Vagina (tissue), 2 donors: ENCODE results near the gene TXLNA. TPM values are rescaled to one million over a fixed set of nuclear protein-coding genes. Genes with fewer than 3 reads are reported as not detected.

ENCODE experiments used
- DNase-seq, 2 donors: peaks; one replicate each; pipeline ENCODE4 v3.0.0-alpha.2; 2017; ENCODE audit errors: extremely low spot score in 2 of 2
- H3K27ac ChIP-seq: fragments of 200-600 bp; sonication (generic); one replicate; pipeline ENCODE4 v1.5.1; 2019
- H3K27me3 ChIP-seq: fragments of 200-600 bp; sonication (generic); one replicate; pipeline ENCODE4 v1.5.1; 2019
- H3K36me3 ChIP-seq, 2 donors: fragments of 200-600 bp; sonication (generic); one replicate each; pipeline ENCODE4 v1.5.1; 2017 to 2019
- H3K4me1 ChIP-seq: fragments of 200-600 bp; sonication (generic); one replicate; pipeline ENCODE4 v1.5.1; 2019
- H3K4me3 ChIP-seq, 2 donors: fragments of 200-600 bp; sonication (generic); 1 replicate in 1 of 2; 2 replicates in 1 of 2; pipeline ENCODE4 v1.5.1; 2016 to 2019
- H3K9me3 ChIP-seq: fragments of 200-600 bp; sonication (generic); one replicate; pipeline ENCODE4 v1.5.1; 2019
- POLR2A ChIP-seq, 2 donors: fragments of 450-650 bp; IDR thresholded peaks; one replicate each; pipeline ENCODE4 v1.6.1; 2017; ENCODE audit warnings: antibody characterized with exemption in 2 of 2, mild to moderate bottlenecking in 2 of 2, moderate library complexity in 2 of 2
- POLR2AphosphoS5 ChIP-seq, 2 donors: sonication (generic); formaldehyde crosslinking; IDR thresholded peaks; one replicate each; pipeline ENCODE4 v1.9.0; 2017; ENCODE audit warnings: antibody characterized with exemption in 2 of 2, mild to moderate bottlenecking in 2 of 2, low read depth in 1 of 2; ENCODE audit not compliant: insufficient read depth in 1 of 2
- intact Hi-C: fragments of 100-400 bp; cut with DNase I; formaldehyde crosslinking; loops from one replicate; pipeline ENCODE4 v1.15.1; 2023
- total RNA-seq: library from RNA; depleted of rRNA; stranded (reverse); fragments of >200 nt; gene quantifications from one replicate; pipeline ENCODE4 v1.2.3, GENCODE V29; 2016
- TF ChIP-seq, protein P1 (sequence below), 3 experiments: fragments of 450-650 bp in 2 of 3; fragments of 200-600 bp in 1 of 3; sonication (generic) in 1 of 3; IDR thresholded peaks; one replicate each; pipeline ENCODE4 v1.5.1; 2017 to 2019; ENCODE audit warnings: antibody characterized with exemption in 3 of 3, mild to moderate bottlenecking in 2 of 3, moderate library complexity in 2 of 3

Gene TXLNA
- total RNA-seq, 1 donor from 2014 or later, result 45.7 TPM

DNA sequence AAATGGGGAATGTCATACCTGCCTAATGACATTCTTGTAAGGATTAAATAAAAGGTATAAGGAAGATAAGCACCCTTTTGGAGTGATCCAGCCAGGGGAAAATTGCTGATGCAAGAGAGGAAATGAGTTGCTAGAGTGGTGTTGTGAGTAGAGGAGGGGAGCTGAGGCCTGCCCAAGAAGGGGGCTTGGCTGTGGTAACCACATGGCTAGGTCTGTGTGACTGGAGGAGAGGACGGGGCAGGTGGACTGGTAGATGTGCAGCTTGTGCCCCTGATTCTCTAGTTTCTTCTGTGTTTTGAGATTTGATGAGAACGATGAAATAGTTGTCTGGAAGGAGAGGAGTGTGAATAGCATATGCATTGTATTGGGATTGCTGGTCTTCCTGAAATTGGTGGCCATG, 6.6 kb downstream of the TXLNA start:
- Histone ChIP-seq H3K4me3 (no peak overlapping the region), H3K27me3 (no peaks in the 10 kb centered on the region), H3K9me3 (no peaks in the 10 kb centered on the region), H3K27ac (no peak overlapping the region), H3K4me1 (peaks cover 40% of the 10 kb centered on the region), H3K36me3 (peaks cover 0 to 77% of the 10 kb centered on the region in 2 donors)
- intact Hi-C loops, result no loop called here
- no peak for DNase-seq
- TF ChIP-seq POLR2A (IDR thresholded peaks at IDR 0.05), result no peak

DNA sequence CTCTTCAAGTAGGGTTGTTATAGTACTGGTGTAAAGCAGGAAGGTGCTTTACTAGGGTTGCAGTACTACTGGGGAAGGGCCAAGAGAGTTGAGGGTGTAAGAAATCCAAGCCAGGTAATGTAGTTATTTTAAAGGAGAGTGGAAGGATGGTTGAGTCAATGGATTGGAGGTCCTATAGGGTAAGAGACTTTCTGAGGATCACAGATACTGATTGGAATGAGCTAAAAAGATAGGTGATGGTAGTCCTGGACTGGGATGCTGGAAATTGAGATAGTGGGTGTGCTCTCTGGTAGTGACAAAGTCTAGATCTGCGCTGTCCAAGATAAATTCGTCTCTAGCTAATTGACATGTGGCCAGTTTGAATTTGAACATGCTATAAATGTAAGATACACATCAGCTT, 7.0 kb downstream of the TXLNA start:
- no peak overlapping the region for H3K4me3 ChIP-seq
- TF ChIP-seq POLR2A (IDR thresholded peaks at IDR 0.05), result no peak
- TF ChIP-seq POLR2AphosphoS5 (IDR thresholded peaks at IDR 0.05; ENCODE audit: insufficient read depth in 1 of 2, low read depth in 1 of 2), result no peak
- TF ChIP-seq, protein P1, sequence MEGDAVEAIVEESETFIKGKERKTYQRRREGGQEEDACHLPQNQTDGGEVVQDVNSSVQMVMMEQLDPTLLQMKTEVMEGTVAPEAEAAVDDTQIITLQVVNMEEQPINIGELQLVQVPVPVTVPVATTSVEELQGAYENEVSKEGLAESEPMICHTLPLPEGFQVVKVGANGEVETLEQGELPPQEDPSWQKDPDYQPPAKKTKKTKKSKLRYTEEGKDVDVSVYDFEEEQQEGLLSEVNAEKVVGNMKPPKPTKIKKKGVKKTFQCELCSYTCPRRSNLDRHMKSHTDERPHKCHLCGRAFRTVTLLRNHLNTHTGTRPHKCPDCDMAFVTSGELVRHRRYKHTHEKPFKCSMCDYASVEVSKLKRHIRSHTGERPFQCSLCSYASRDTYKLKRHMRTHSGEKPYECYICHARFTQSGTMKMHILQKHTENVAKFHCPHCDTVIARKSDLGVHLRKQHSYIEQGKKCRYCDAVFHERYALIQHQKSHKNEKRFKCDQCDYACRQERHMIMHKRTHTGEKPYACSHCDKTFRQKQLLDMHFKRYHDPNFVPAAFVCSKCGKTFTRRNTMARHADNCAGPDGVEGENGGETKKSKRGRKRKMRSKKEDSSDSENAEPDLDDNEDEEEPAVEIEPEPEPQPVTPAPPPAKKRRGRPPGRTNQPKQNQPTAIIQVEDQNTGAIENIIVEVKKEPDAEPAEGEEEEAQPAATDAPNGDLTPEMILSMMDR (IDR thresholded peaks at IDR 0.05), result no peak
- no peak for DNase-seq
- no peaks in the 10 kb centered on the region for H3K9me3 ChIP-seq
- intact Hi-C loops, result no loop called here
- H3K4me1 ChIP-seq, result peaks cover 36% of the 10 kb centered on the region
- H3K27ac ChIP-seq, result no peak overlapping the region
- peaks cover 0 to 77% of the 10 kb centered on the region in 2 donors for H3K36me3 ChIP-seq
- H3K27me3 ChIP-seq, result no peaks in the 10 kb centered on the region

DNA sequence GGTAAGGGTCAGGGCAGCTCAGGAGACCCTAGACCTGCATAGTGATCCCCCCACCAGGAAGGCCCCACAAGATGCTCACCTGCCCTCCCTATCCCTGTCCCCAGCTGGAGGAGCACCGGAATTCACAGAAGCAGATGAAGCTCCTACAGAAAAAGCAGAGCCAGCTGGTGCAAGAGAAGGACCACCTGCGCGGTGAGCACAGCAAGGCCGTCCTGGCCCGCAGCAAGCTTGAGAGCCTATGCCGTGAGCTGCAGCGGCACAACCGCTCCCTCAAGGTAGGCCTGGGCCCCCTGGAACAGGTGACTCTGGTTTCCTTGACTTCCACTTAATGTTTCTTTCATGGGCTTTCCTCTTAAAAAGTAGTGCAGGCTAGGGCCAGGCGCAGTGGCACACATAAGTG, 8.4 kb downstream of the TXLNA start:
- no peak overlapping the region for H3K4me3 ChIP-seq
- no peak overlapping the region for H3K27ac ChIP-seq
- intact Hi-C loops, result no loop called here
- TF ChIP-seq POLR2A (IDR thresholded peaks at IDR 0.05) (no peak), POLR2AphosphoS5 (IDR thresholded peaks at IDR 0.05; ENCODE audit: insufficient read depth in 1 of 2, low read depth in 1 of 2) (no peak)
- TF ChIP-seq, protein P1 (IDR thresholded peaks at IDR 0.05), result no peak
- DNase-seq, result no peak
- H3K27me3 ChIP-seq, result no peaks in the 10 kb centered on the region
- H3K36me3 ChIP-seq, result peaks cover 0 to 79% of the 10 kb centered on the region in 2 donors
- H3K9me3 ChIP-seq, result no peaks in the 10 kb centered on the region
- H3K4me1 ChIP-seq, result peaks cover 22% of the 10 kb centered on the region

DNA sequence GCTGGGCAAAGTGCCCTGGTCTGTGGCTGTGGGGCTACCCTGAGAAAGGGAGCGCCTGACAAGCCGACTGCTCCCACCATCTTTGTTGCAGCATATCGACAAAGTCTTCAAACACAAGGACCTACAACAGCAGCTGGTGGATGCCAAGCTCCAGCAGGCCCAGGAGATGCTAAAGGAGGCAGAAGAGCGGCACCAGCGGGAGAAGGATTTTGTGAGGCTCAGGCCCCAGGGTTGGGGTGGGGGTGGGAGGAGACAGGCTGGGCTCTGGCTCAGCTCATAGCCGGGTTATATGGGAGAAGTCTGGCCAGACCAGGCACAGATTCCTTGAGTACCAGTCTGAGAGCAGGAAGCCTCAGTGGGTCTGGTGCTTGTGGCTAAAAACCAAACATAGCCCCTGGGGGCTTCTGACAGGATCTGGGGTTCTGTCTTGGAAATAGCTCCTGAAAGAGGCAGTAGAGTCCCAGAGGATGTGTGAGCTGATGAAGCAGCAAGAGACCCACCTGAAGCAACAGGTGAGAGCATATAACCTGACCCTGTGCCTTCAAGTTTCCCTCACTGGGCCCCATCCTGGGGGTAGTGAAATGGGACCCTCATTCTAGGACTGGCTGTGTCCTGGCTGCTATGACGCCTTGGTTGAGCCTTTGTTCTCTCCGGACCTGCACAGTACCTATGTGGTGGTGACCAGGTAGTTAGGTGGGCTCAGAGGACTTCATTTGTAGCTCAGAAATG, 12.9 kb downstream of the TXLNA start:
- no peaks in the 10 kb centered on the region for H3K9me3 ChIP-seq
- no peak overlapping the region for H3K4me3 ChIP-seq
- DNase-seq, result no peak
- no peak overlapping the region for H3K27ac ChIP-seq
- peaks cover 0 to 94% of the 10 kb centered on the region in 2 donors for H3K36me3 ChIP-seq
- no peaks in the 10 kb centered on the region for H3K27me3 ChIP-seq
- H3K4me1 ChIP-seq, result no peaks in the 10 kb centered on the region
- intact Hi-C loops, result no loop called here
- TF ChIP-seq, protein P1 (IDR thresholded peaks at IDR 0.05), result no peak

DNA sequence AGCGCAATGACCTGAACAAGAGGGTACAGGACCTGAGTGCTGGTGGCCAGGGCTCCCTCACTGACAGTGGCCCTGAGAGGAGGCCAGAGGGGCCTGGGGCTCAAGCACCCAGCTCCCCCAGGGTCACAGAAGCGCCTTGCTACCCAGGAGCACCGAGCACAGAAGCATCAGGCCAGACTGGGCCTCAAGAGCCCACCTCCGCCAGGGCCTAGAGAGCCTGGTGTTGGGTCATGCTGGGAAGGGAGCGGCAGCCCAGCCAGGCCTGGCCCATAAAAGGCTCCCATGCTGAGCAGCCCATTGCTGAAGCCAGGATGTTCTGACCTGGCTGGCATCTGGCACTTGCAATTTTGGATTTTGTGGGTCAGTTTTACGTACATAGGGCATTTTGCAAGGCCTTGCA, 15.5 kb downstream of the TXLNA start:
- H3K4me1 ChIP-seq, result peaks cover 8% of the 10 kb centered on the region
- H3K27me3 ChIP-seq, result no peaks in the 10 kb centered on the region
- no peak overlapping the region for H3K27ac ChIP-seq
- no peak overlapping the region for H3K4me3 ChIP-seq
- DNase-seq, result no peak
- H3K36me3 ChIP-seq, result peaks cover 0 to 76% of the 10 kb centered on the region in 2 donors
- intact Hi-C loops, result no loop called here
- TF ChIP-seq POLR2A (IDR thresholded peaks at IDR 0.05) (no peak), POLR2AphosphoS5 (IDR thresholded peaks at IDR 0.05; ENCODE audit: insufficient read depth in 1 of 2, low read depth in 1 of 2) (no peak)
- TF ChIP-seq, protein P1 (IDR thresholded peaks at IDR 0.05), result no peak
- no peaks in the 10 kb centered on the region for H3K9me3 ChIP-seq
